Activated naive CD4-positive, alpha-beta T cell treated with anti-CD3 and anti-CD28 coated beads, Interleukin-2, amount 10 ng/mL, durations not matched to agents 7 days and 5 days (primary cell): Measurements from ENCODE around the gene NAPEPLD.
"Not testable (repeated sequence)": the region's sequence is repeated elsewhere in the genome, so short reads cannot be mapped to it uniquely, and the experiment has no call there.

Experiments used
- CTCF ChIA-PET: fragments of 350-600 bp; sonication (Branson Sonifier 250); formaldehyde crosslinking; loops from one replicate; lab custom pipeline; 2021; ENCODE audit warnings: antibody characterized with exemption; lab: Charles Lee
- DNase-seq: peaks from one replicate; pipeline ENCODE4 v3.0.0-alpha.2; 2020
- H3K27ac Mint-ChIP-seq: one replicate; pipeline ENCODE4 v1.8.0; 2021; ENCODE audit warnings: mild to moderate bottlenecking, moderate library complexity, mixed read lengths
- H3K27me3 Mint-ChIP-seq: one replicate; pipeline ENCODE4 v1.8.0; 2021; ENCODE audit warnings: mild to moderate bottlenecking, mixed read lengths
- H3K36me3 Mint-ChIP-seq: one replicate; pipeline ENCODE4 v1.8.0; 2021; ENCODE audit warnings: mixed read lengths
- H3K4me1 Mint-ChIP-seq: one replicate; pipeline ENCODE4 v1.8.0; 2021; ENCODE audit warnings: mixed read lengths
- H3K4me3 Mint-ChIP-seq: one replicate; pipeline ENCODE4 v1.8.0; 2021; ENCODE audit warnings: mild to moderate bottlenecking, moderate library complexity, mixed read lengths
- H3K9me3 Mint-ChIP-seq: one replicate; pipeline ENCODE4 v1.8.0; 2021; ENCODE audit warnings: mixed read lengths

Gene NAPEPLD

DNA sequence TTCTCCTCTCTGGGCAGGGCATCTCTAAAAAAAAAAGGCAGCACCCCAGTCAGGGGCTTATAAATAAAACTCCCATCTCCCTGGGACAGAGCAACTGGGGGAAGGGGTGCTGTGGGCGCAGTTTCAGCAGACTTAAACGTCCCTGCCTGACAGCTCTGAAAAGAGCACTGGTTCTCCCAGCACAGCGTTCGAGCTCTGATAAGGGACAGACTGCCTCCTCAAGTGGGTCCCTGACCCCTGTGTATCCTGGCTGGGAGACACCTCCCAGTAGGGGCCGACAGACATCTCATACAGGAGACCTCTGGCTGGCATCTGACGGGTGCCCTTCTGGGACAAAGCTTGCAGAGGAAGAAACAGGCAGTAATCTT is 42.2 kb downstream of the NAPEPLD start:
- H3K4me3 Mint-ChIP-seq, H3K27ac Mint-ChIP-seq, DNase-seq, CTCF ChIA-PET, H3K4me1 Mint-ChIP-seq, H3K27me3 Mint-ChIP-seq: not testable (repeated sequence)
- Mint-ChIP-seq H3K9me3 (peaks cover 13% of the 10 kb centered on the region), H3K36me3 (peaks cover 53% of the 10 kb centered on the region)

DNA sequence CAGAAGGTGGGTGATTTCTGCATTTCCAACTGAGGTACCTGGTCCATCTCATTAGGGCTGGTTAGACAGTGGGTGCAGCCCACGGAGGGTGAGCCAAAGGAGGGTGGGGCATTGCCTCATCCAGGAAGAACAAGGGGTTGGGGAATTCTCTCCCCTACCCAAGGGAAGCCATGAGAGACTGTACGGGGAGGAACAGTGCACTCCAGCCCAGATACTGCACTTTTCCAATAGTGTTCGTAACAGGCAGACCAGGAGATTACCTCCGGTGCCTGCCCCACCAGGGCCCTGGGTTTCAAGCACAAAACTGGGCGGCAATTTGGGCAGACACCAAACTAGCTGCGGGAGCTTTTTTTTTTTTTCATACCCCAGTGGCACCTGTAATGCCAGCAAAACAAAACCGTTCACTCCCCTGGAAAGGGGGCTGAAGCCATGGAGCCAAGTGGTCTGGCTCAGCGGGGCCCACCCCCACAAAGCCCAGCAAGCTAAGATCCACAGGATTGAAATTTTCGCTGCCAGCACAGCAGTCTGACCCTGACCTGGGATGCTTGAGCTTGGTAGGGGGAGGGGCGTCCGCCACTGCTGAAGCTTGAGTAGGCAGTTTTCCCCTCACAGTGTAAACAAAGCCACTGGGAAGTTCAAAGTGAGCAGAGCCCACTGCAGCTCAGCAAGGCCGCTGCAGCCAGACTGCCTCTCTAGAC is 42.7 kb downstream of the NAPEPLD start:
- H3K9me3 Mint-ChIP-seq: peaks cover 13% of the 10 kb centered on the region
- peaks cover 5% of the 10 kb centered on the region for H3K4me1 Mint-ChIP-seq
- peaks cover 48% of the 10 kb centered on the region for H3K36me3 Mint-ChIP-seq
- no peak for DNase-seq
- CTCF ChIA-PET: no interaction called here
- no peaks in the 10 kb centered on the region for H3K27me3 Mint-ChIP-seq
- H3K27ac Mint-ChIP-seq: no peak overlapping the region
- H3K4me3 Mint-ChIP-seq: no peak overlapping the region

DNA sequence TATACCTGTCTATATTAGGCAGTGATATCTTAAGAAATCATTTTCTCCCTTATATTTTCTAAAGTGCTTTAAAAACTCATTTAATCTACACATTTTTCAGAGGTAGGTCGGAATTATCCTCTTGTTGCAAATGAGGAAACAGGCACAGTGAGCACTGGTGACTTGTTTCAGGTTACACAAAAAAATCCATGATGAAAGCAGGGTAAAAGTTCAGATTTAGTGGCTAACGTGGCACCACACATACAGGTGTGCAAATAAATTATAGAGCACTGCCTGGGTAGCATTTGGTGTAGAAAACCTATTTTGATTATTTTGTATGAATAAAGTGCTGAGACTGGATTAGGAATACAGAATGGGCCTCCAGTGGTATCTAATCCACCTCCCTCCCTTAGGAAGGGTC is 47.4 kb downstream of the NAPEPLD start:
- H3K4me1 Mint-ChIP-seq: no peaks in the 10 kb centered on the region
- DNase-seq: no peak
- no peaks in the 10 kb centered on the region for H3K27me3 Mint-ChIP-seq
- H3K27ac Mint-ChIP-seq: no peak overlapping the region
- H3K4me3 Mint-ChIP-seq: no peak overlapping the region
- no peaks in the 10 kb centered on the region for H3K9me3 Mint-ChIP-seq
- CTCF ChIA-PET: no interaction called here
- H3K36me3 Mint-ChIP-seq: peaks cover 19% of the 10 kb centered on the region

DNA sequence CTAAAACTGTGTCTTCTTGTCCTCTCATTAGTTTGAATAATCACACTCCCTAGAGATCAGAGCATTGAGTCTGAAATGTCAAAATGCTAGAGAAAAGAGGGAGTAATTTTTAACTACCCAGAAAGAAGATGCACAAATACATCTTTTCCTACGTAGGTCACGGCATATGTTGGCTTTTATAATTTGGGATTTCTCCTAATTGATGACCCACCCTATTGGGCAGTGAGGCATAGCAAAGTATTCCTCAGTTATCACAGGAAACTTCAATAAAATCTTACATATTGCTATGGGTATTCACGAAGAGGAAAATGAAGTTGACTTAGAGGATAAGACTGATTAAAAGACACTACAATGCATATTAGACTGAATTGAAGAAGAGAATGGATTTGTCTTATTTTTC is 48.6 kb downstream of the NAPEPLD start:
- H3K36me3 Mint-ChIP-seq: peaks cover 20% of the 10 kb centered on the region

DNA sequence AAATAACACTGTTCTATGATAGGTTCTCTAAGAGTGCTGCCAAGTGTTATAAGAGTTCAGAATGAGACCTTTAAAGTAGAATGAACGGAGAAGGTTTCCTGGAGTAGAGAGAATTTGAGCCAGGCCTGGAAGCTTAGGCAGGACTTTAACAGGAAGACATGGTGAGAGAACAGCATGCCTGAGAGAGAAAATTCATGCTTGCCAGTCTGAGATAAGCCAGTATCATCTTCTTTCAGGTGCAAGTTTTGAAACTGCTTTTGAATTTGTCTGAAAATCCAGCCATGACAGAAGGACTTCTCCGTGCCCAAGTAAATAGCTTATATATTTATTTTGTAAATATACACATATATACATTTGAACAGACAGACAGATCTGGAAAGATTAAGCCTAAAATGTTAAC is 51.9 kb downstream of the NAPEPLD start:
- Mint-ChIP-seq H3K9me3 (no peaks in the 10 kb centered on the region), H3K4me3 (no peak overlapping the region), H3K27me3 (no peaks in the 10 kb centered on the region), H3K4me1 (no peaks in the 10 kb centered on the region), H3K27ac (no peak overlapping the region), H3K36me3 (peaks cover 19% of the 10 kb centered on the region)
- DNase-seq: no peak
- CTCF ChIA-PET: no interaction called here

More for the DNA sequence above, 48.6 kb downstream of the NAPEPLD start:
- H3K27me3 Mint-ChIP-seq: no peaks in the 10 kb centered on the region
- H3K9me3 Mint-ChIP-seq: no peaks in the 10 kb centered on the region
- H3K4me1 Mint-ChIP-seq: no peaks in the 10 kb centered on the region
- CTCF ChIA-PET: interaction anchor here (1.0 kb wide), 1 partner anchor 48 kb away, joined by 3 read pairs; the partner anchor contains the start of gene NAPEPLD
- DNase-seq: no peak
- H3K4me3 Mint-ChIP-seq: no peak overlapping the region
- H3K27ac Mint-ChIP-seq: no peak overlapping the region

DNA sequence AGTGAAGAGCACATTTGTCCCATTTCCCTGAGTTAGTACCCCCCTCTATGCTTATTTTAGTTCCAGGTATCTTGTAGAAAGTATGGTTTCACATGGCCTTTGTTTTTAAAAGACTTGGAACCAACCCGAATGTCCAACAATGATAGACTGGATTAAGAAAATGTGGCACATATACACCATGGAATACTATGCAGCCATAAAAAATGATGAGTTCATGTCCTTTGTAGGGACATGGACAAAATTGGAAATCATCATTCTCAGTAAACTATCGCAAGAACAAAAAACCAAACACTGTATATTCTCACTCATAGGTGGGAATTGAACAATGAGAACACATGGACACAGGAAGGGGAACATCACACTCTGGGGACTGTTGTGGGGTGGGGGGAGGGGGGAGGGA is 53.3 kb downstream of the NAPEPLD start:
- H3K9me3 Mint-ChIP-seq, DNase-seq, H3K27me3 Mint-ChIP-seq, H3K4me3 Mint-ChIP-seq, CTCF ChIA-PET, H3K4me1 Mint-ChIP-seq, H3K27ac Mint-ChIP-seq: not testable (repeated sequence)
- peaks cover 25% of the 10 kb centered on the region for H3K36me3 Mint-ChIP-seq

DNA sequence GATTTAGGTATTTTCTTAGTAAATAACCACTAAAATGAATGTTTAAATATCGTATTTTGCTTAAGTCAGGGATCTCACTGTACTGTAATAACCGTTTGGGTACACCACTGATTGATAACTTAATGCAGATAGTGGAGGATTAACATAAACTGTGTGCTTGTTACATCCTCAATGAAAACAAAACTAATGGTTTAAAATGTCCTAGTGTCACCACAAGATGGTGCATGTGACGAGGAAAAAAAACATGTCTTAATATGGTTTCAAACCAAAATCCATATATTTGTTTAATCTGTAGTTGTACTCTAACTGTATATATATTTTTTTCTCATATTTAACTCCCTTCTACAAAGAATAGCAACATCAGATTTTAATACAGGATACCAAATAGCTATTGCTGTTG is 54.8 kb downstream of the NAPEPLD start:
- CTCF ChIA-PET: no interaction called here
- no peak overlapping the region for H3K27ac Mint-ChIP-seq
- no peaks in the 10 kb centered on the region for H3K9me3 Mint-ChIP-seq
- no peaks in the 10 kb centered on the region for H3K4me1 Mint-ChIP-seq
- H3K36me3 Mint-ChIP-seq: peaks cover 35% of the 10 kb centered on the region
- no peaks in the 10 kb centered on the region for H3K27me3 Mint-ChIP-seq
- DNase-seq: no peak
- no peak overlapping the region for H3K4me3 Mint-ChIP-seq

DNA sequence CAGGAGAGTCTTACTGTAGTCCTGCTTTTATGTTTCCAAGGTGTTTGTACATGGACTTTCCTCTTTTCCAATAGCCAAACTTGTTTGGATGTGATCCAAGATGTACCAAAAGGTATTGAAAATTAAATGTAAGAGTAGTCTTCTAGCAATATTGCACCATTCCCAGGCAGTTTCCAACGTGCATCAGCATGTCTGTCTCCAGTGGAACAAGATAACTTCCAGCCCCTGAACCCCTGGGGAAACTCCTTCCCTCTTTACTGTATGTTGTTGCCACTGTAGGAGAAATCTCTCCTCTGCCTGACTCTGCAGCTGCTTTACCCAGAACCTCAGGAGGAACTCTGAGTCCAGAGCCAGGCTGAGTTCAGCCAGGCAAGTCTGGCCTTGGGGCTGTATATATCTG is 55.5 kb downstream of the NAPEPLD start:
- no peak for DNase-seq
- no peaks in the 10 kb centered on the region for H3K27me3 Mint-ChIP-seq
- H3K27ac Mint-ChIP-seq: no peak overlapping the region

DNA sequence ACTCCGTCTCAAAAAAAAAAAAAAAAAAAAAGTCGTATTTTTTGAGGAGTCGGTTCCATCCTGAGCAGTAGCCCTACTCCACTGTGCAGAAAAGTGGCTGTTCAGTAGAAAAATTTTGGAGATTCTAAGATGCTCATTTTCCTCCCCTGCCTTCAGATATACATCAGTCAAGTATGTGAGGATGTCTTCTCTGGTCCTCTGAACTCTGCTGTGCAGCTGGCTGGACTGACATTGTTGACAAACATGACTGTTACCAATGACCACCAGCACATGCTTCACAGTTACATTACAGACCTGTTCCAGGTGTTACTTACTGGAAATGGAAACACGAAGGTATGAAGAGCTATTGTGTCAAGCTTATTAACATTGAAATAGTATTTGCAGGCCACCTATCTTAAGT is 56.6 kb downstream of the NAPEPLD start:
- H3K4me1 Mint-ChIP-seq, H3K27me3 Mint-ChIP-seq, H3K4me3 Mint-ChIP-seq, H3K9me3 Mint-ChIP-seq, CTCF ChIA-PET, DNase-seq, H3K27ac Mint-ChIP-seq: not testable (repeated sequence)
- H3K36me3 Mint-ChIP-seq: peaks cover 47% of the 10 kb centered on the region

More for the DNA sequence above, 55.5 kb downstream of the NAPEPLD start:
- Mint-ChIP-seq H3K4me1 (no peaks in the 10 kb centered on the region), H3K4me3 (no peak overlapping the region), H3K36me3 (peaks cover 41% of the 10 kb centered on the region), H3K9me3 (no peaks in the 10 kb centered on the region)
- CTCF ChIA-PET: no interaction called here

DNA sequence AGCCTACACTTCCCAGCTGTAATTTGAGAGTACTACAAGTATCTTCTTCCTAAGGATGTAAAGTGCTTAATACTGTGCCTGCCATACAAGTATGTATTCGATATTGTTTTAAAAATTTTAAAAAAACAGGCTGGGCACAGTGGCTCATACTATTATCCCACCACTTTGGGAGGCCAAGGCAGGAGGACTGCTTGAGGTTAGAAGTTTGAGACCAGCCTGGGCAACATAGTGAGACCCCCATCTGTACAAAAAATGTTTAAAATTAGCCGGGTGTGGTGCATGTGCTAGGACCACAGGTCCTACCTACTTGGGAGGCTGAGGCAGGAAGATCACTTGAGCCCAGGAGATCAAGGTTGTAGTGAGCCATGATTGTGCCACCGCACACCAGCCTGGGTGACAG is 65.7 kb downstream of the NAPEPLD start:
- H3K4me3 Mint-ChIP-seq: no peak overlapping the region
- CTCF ChIA-PET: no interaction called here
- no peak for DNase-seq
- H3K4me1 Mint-ChIP-seq: peaks cover 7% of the 10 kb centered on the region
- H3K27me3 Mint-ChIP-seq: no peaks in the 10 kb centered on the region
- H3K27ac Mint-ChIP-seq: no peak overlapping the region
- no peaks in the 10 kb centered on the region for H3K9me3 Mint-ChIP-seq
- H3K36me3 Mint-ChIP-seq: peaks cover 18% of the 10 kb centered on the region

DNA sequence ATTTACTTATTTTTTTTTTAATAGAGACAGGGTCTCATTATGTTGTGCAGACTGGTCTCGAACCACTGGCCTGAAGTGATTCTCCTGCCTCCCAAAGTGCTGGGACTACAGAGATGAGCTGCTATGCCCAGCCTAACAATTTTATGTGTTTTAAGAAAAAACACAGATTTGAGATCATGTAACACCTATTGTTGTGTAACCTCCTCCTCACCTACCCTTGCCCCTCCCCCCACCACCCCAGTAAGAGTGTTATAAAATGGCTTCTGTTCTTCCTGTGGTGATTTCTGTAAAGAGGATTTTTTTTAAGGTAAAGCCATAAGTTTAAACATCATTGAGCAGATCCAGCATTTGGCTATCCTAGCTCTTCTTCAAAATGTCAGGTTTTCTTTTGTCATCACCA is 66.4 kb downstream of the NAPEPLD start:
- Mint-ChIP-seq H3K36me3 (peaks cover 12% of the 10 kb centered on the region), H3K27ac (no peak overlapping the region), H3K4me3 (no peak overlapping the region), H3K27me3 (no peaks in the 10 kb centered on the region), H3K9me3 (no peaks in the 10 kb centered on the region), H3K4me1 (peaks cover 7% of the 10 kb centered on the region)
- CTCF ChIA-PET: no interaction called here
- no peak for DNase-seq

DNA sequence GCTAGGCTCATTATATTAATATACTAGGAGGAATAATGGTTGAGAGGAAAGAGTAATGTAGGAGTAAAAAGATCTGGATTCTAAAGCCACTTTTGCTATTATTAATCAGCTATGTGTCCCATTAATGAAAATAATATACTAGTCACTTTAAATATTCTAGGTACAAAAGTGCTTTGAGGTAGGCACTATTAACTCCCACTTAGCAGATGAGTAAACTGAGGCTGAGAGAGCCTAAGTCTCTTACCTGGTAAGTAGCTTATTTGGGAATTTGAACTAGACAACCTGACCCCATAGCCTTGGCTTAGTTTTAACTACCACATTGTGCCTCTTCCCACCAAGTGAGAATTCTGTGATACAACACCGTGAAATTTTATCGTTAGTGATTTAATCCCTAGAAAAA is 68.0 kb downstream of the NAPEPLD start:
- no peak overlapping the region for H3K4me3 Mint-ChIP-seq
- no peaks in the 10 kb centered on the region for H3K27me3 Mint-ChIP-seq
- CTCF ChIA-PET: no interaction called here
- peaks cover 9% of the 10 kb centered on the region for H3K36me3 Mint-ChIP-seq
- no peak overlapping the region for H3K27ac Mint-ChIP-seq
- peaks cover 19% of the 10 kb centered on the region for H3K4me1 Mint-ChIP-seq
- no peak for DNase-seq
- H3K9me3 Mint-ChIP-seq: no peaks in the 10 kb centered on the region

DNA sequence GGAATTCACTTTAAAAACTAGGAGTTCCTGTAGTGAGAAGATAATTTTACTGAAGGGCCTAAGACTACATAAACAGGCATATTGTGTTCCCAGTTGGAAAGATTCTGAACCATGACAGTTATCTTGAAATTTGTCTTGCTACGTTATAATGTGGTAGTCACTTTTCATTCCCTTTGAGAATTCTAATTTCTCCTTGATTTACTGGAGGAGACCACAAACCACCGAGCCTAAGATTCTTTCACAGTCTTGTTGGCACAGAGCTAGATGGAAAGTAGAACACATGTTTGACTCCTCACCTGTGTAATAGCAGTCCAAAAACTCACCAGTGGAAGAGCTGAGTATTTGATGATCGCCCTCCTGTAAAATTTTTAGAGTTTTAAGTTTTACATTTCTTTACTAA is 69.1 kb downstream of the NAPEPLD start:
- CTCF ChIA-PET: interaction anchor here (0.9 kb wide), 1 partner anchor 11 kb away, joined by 3 read pairs; no protein-coding TSS in a partner anchor

DNA sequence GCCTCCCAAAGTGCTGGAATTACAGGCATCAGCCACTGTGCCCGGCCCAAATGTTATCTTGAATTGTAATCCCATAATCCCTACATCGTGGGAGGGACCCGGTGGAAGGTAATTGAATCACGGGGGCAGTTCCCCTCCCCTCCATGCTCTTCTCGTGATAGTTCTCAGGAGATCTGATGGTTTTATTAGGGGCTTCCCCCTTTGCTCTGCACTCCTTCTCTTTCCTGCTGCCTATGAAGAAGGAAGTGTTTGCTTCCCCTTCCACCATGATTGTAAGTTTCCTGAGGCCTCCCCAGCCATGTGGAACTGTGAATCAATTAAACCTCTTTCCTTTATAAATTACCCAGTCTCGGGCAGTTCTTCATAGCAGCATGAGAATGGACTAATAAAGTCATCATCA is 70.7 kb downstream of the NAPEPLD start:
- H3K4me3 Mint-ChIP-seq, H3K9me3 Mint-ChIP-seq, H3K27me3 Mint-ChIP-seq, H3K27ac Mint-ChIP-seq, DNase-seq, CTCF ChIA-PET: not testable (repeated sequence)
- Mint-ChIP-seq H3K36me3 (peaks cover 11% of the 10 kb centered on the region), H3K4me1 (peaks cover 34% of the 10 kb centered on the region)

More for the DNA sequence above, 69.1 kb downstream of the NAPEPLD start:
- Mint-ChIP-seq H3K4me3 (no peak overlapping the region), H3K27me3 (no peaks in the 10 kb centered on the region), H3K9me3 (no peaks in the 10 kb centered on the region), H3K36me3 (peaks cover 11% of the 10 kb centered on the region), H3K27ac (no peak overlapping the region), H3K4me1 (peaks cover 25% of the 10 kb centered on the region)
- no peak for DNase-seq

DNA sequence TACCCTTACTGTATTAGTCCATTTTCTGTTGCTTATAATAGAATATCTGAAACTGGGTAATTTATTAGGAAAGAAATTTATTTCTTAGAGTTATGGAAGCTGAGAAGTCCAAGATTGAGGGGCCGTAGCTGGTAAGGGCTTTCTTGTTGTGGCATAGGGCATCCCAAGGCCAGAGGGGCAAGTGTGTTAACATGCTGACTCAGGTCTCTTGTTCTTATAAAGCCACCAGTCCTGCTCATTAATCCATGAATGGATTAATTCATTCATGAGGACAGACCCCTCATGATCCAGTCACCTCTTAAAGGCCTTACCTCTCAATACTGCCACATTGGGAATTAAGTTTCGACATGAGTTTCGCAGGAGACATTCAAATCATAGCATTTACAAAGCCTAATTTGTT is 71.6 kb downstream of the NAPEPLD start:
- Mint-ChIP-seq H3K9me3 (no peaks in the 10 kb centered on the region), H3K4me3 (no peak overlapping the region), H3K36me3 (peaks cover 9% of the 10 kb centered on the region), H3K4me1 (peaks cover 30% of the 10 kb centered on the region), H3K27ac (no peak overlapping the region), H3K27me3 (no peaks in the 10 kb centered on the region)
- CTCF ChIA-PET: no interaction called here
- no peak for DNase-seq
